HEK293 (cell line): Measurements from ENCODE around the gene GOLGA6C.

ENCODE experiments used
- CTCF ChIA-PET: fragments of 350-600 bp; formaldehyde crosslinking; extraction: SDS; loops from one replicate; lab custom pipeline; 2021; ENCODE audit warnings: antibody characterized with exemption; lab: Yijun Ruan, JAX
- POLR2A ChIA-PET: fragments of 300-600 bp; formaldehyde crosslinking; extraction: SDS; loops from one replicate; lab custom pipeline; 2020; ENCODE audit warnings: antibody characterized with exemption, inconsistent platforms; lab: Yijun Ruan, JAX
- H3K27ac ChIP-seq: fragments of 200-500 bp; sonication (Bioruptor generic); 2 replicates; pipeline ENCODE4 v1.5.1; 2014; ENCODE audit warnings: low read depth, low read length, control low read depth, inconsistent platforms; ENCODE audit errors: extremely low read depth
- H3K36me3 ChIP-seq, 2 experiments: fragments of 200-500 bp in 1 of 2; sonication (Bioruptor generic) in 1 of 2; 1 replicate in 1 of 2; 2 replicates in 1 of 2; pipeline ENCODE4 v1.5.1; 2014 to 2017; ENCODE audit warnings: inconsistent platforms in 2 of 2, low read length in 2 of 2; ENCODE audit not compliant: control insufficient read depth in 2 of 2, insufficient read depth in 1 of 2
- H3K4me1 ChIP-seq: fragments of 200-500 bp; sonication (Bioruptor generic); 2 replicates; pipeline ENCODE4 v1.5.1; 2014; ENCODE audit warnings: mild to moderate bottlenecking, low read length, inconsistent platforms; ENCODE audit not compliant: control insufficient read depth, insufficient read depth
- H3K4me3 ChIP-seq: 2 replicates; pipeline ENCODE4 v1.5.1; 2011; ENCODE audit warnings: low read depth, mild to moderate bottlenecking, control low read depth, low read length, moderate library complexity
- H3K9me3 ChIP-seq: fragments of 200-500 bp; sonication (Bioruptor generic); 2 replicates; pipeline ENCODE4 v1.5.1; 2014; ENCODE audit warnings: low read depth, low read length, inconsistent platforms; ENCODE audit not compliant: control insufficient read depth, insufficient read depth
- ATF2 ChIP-seq: fragments of 450-650 bp; formaldehyde crosslinking; IDR thresholded peaks from 2 replicates; pipeline ENCODE4 v1.5.1; 2016; ENCODE audit warnings: missing biosample characterization, missing genetic modification characterization, low read depth
- MZF1 ChIP-seq: fragments of 450-650 bp; formaldehyde crosslinking; IDR thresholded peaks from 2 replicates; pipeline ENCODE4 v1.5.1; 2017; ENCODE audit warnings: missing biosample characterization, missing genetic modification characterization, borderline replicate concordance
- OSR2 ChIP-seq: fragments of 450-650 bp; formaldehyde crosslinking; IDR thresholded peaks from 2 replicates; pipeline ENCODE4 v1.5.1; 2016; ENCODE audit warnings: missing biosample characterization, missing genetic modification characterization
- PRDM10 ChIP-seq: fragments of 450-650 bp; formaldehyde crosslinking; IDR thresholded peaks from 2 replicates; pipeline ENCODE4 v1.5.1; 2016; ENCODE audit warnings: missing biosample characterization, missing genetic modification characterization
- RBAK ChIP-seq: fragments of 450-650 bp; formaldehyde crosslinking; IDR thresholded peaks from 2 replicates; pipeline ENCODE4 v1.5.1; 2016; ENCODE audit warnings: missing biosample characterization, missing genetic modification characterization
- YY2 ChIP-seq: fragments of 450-650 bp; formaldehyde crosslinking; IDR thresholded peaks from 2 replicates; pipeline ENCODE4 v1.5.1; 2016; ENCODE audit warnings: missing biosample characterization, missing genetic modification characterization
- ZBTB21 ChIP-seq: fragments of 450-650 bp; formaldehyde crosslinking; IDR thresholded peaks from 2 replicates; pipeline ENCODE4 v1.5.1; 2017; ENCODE audit warnings: missing biosample characterization, missing genetic modification characterization
- ZBTB48 ChIP-seq: fragments of 450-650 bp; formaldehyde crosslinking; IDR thresholded peaks from 2 replicates; pipeline ENCODE4 v1.5.1; 2016; ENCODE audit warnings: missing biosample characterization, missing genetic modification characterization
- ZIC2 ChIP-seq: fragments of 450-650 bp; formaldehyde crosslinking; IDR thresholded peaks from 2 replicates; pipeline ENCODE4 v1.5.1; 2016; ENCODE audit warnings: missing biosample characterization, missing genetic modification characterization
- ZNF121 ChIP-seq: fragments of 450-650 bp; formaldehyde crosslinking; IDR thresholded peaks from 2 replicates; pipeline ENCODE4 v1.5.1; 2016; ENCODE audit warnings: missing biosample characterization, missing genetic modification characterization
- ZNF148 ChIP-seq: fragments of 450-650 bp; formaldehyde crosslinking; IDR thresholded peaks from 2 replicates; pipeline ENCODE4 v1.5.0; 2017; ENCODE audit warnings: missing biosample characterization, missing genetic modification characterization, borderline replicate concordance
- ZNF19 ChIP-seq: fragments of 450-650 bp; formaldehyde crosslinking; IDR thresholded peaks from 2 replicates; pipeline ENCODE4; 2016; ENCODE audit warnings: missing biosample characterization, missing genetic modification characterization, low read depth
- ZNF202 ChIP-seq: fragments of 450-650 bp; formaldehyde crosslinking; IDR thresholded peaks from 2 replicates; pipeline ENCODE4 v1.5.1; 2016; ENCODE audit warnings: missing biosample characterization, missing genetic modification characterization, borderline replicate concordance
- ZNF211 ChIP-seq: fragments of 450-650 bp; formaldehyde crosslinking; IDR thresholded peaks from 2 replicates; pipeline ENCODE4 v1.5.1; 2016; ENCODE audit warnings: low read depth, missing biosample characterization, missing genetic modification characterization
- ZNF24 ChIP-seq: fragments of 450-650 bp; formaldehyde crosslinking; IDR thresholded peaks from 2 replicates; pipeline ENCODE4 v1.5.1; 2016; ENCODE audit warnings: missing biosample characterization, missing genetic modification characterization
- ZNF362 ChIP-seq: fragments of 450-650 bp; formaldehyde crosslinking; IDR thresholded peaks from 2 replicates; pipeline ENCODE4 v1.5.1; 2016; ENCODE audit warnings: missing biosample characterization, missing genetic modification characterization
- ZNF366 ChIP-seq: fragments of 450-650 bp; formaldehyde crosslinking; conservative IDR thresholded peaks from 2 replicates; pipeline ENCODE4 v1.5.1; 2016; ENCODE audit warnings: missing biosample characterization, missing genetic modification characterization
- ZNF433 ChIP-seq: fragments of 450-650 bp; formaldehyde crosslinking; IDR thresholded peaks from 2 replicates; pipeline ENCODE4 v1.5.1; 2016; ENCODE audit warnings: missing biosample characterization, missing genetic modification characterization, low read depth
- ZNF48 ChIP-seq: fragments of 450-650 bp; formaldehyde crosslinking; IDR thresholded peaks from 2 replicates; pipeline ENCODE4 v1.5.1; 2016; ENCODE audit warnings: missing biosample characterization, missing genetic modification characterization
- ZNF560 ChIP-seq: fragments of 450-650 bp; formaldehyde crosslinking; IDR thresholded peaks from 2 replicates; pipeline ENCODE4 v1.5.1; 2017; ENCODE audit warnings: missing biosample characterization, missing genetic modification characterization, borderline replicate concordance
- ZNF776 ChIP-seq: fragments of 450-650 bp; formaldehyde crosslinking; IDR thresholded peaks from 2 replicates; pipeline ENCODE4 v1.5.0; 2017; ENCODE audit warnings: missing biosample characterization, missing genetic modification characterization, borderline replicate concordance
- ZNF830 ChIP-seq: fragments of 450-650 bp; IDR thresholded peaks from 2 replicates; pipeline ENCODE4 v1.5.0; 2018; ENCODE audit warnings: missing biosample characterization, missing genetic modification characterization, low read depth, mild to moderate bottlenecking, moderate library complexity
- ZSCAN5A ChIP-seq: fragments of 450-650 bp; formaldehyde crosslinking; IDR thresholded peaks from 2 replicates; pipeline ENCODE4 v1.5.1; 2016; ENCODE audit warnings: missing biosample characterization, missing genetic modification characterization

Gene GOLGA6C

GRCh38 chr15:75233504-75234190 is 24.5 kb upstream of the GOLGA6C start:
- H3K4me3 ChIP-seq = no peak overlapping the region
- H3K4me1 ChIP-seq = no peaks in the 10 kb centered on the region
- POLR2A ChIA-PET = interaction anchor here (1.0 kb wide), 1 partner anchor 10 kb away, joined by 4 read pairs; no protein-coding TSS in a partner anchor
- H3K36me3 ChIP-seq = no peaks in the 10 kb centered on the region
- CTCF ChIA-PET = interaction anchor here (0.7 kb wide), 1 partner anchor 14 kb away, joined by 3 read pairs; no protein-coding TSS in a partner anchor
- H3K9me3 ChIP-seq = no peaks in the 10 kb centered on the region
- H3K27ac ChIP-seq = no peak overlapping the region
- TF ChIP-seq ZNF19 (tag by site-specific recombination) (no peak), ZNF211 (tag by site-specific recombination) (no peak), ZIC2 (tag by site-specific recombination) (no peak), OSR2 (tag by site-specific recombination) (no peak), ZSCAN5A (tag by site-specific recombination) (no peak), ZNF560 (tag by site-specific recombination) (no peak), ZNF830 (tag by site-specific recombination) (no peak), ZNF121 (no peak), ZNF433 (tag by site-specific recombination) (no peak), ATF2 (no peak), PRDM10 (tag by site-specific recombination) (no peak), ZBTB21 (tag by site-specific recombination) (no peak), ZNF24 (tag by site-specific recombination) (no peak), MZF1 (no peak)

- CTCF ChIA-PET = no interaction called here
- H3K27ac ChIP-seq = no peak overlapping the region
- no peak overlapping the region for H3K4me3 ChIP-seq
- H3K36me3 ChIP-seq = no peaks in the 10 kb centered on the region
- no peaks in the 10 kb centered on the region for H3K9me3 ChIP-seq
- POLR2A ChIA-PET = interaction anchor here (1.0 kb wide), 1 partner anchor 10 kb away, joined by 4 read pairs; no protein-coding TSS in a partner anchor
- H3K4me1 ChIP-seq = no peaks in the 10 kb centered on the region
- TF ChIP-seq RBAK (tag by site-specific recombination) (no peak), ZNF366 (no peak), ZNF148 (no peak), ZNF776 (tag by site-specific recombination) (no peak), ZNF202 (tag by site-specific recombination) (no peak), YY2 (tag by site-specific recombination) (no peak), ZNF48 (tag by site-specific recombination) (no peak), ZNF362 (no peak), ZBTB48 (tag by site-specific recombination) (no peak)
These were observed 23.8 kb upstream of the GOLGA6C start for GRCh38 chr15:75234191-75234810.
